H1 (cell line): Measurements from ENCODE around the gene TUBGCP2. TPM values are rescaled to one million over a fixed set of nuclear protein-coding genes. Genes with fewer than 3 reads are reported as not detected.
A peak's percentile ranks its signal among the peaks of the same experiment; 100 is the strongest.

Experiments
- CTBP2 ChIP-seq: IDR thresholded peaks from 2 replicates; pipeline ENCODE4 v1.7.0; 2011; ENCODE audit warnings: borderline replicate concordance, mild to moderate bottlenecking, moderate library complexity, mixed read lengths, low read length; ENCODE audit not compliant: insufficient read depth, insufficient read length
- RAD21 ChIP-seq, 2 experiments: IDR thresholded peaks in 1 of 2; conservative IDR thresholded peaks in 1 of 2; 2 replicates each; pipeline ENCODE4 v1.6.1; 2011; ENCODE audit warnings: low read depth in 2 of 2, low read length in 2 of 2, improper control_type of control experiment in 1 of 2, inconsistent platforms in 1 of 2, mild to moderate bottlenecking in 1 of 2, moderate library complexity in 1 of 2
- RFX5 ChIP-seq: IDR thresholded peaks from 2 replicates; pipeline ENCODE4 v1.6.1; 2011; ENCODE audit warnings: low read depth, low read length, improper control_type of control experiment, borderline replicate concordance
- YY1 ChIP-seq: IDR thresholded peaks from 2 replicates; pipeline ENCODE4 v1.6.1; 2011; ENCODE audit warnings: low read depth, mild to moderate bottlenecking, low read length
- polyA plus RNA-seq, 7 experiments: library from polyadenylated mRNA; depleted of rRNA in 3 of 7; stranded (reverse) in 5 of 7; unstranded in 2 of 7; fragments of >200 nt in 5 of 7; fragments of 200-250 nt in 2 of 7; gene quantifications; 1 replicate in 5 of 7; 2 replicates in 1 of 7; 4 replicates in 1 of 7; pipeline versions ENCODE4 v1.2.1 to v1.2.3, GENCODE V29; 2011 to 2013; ENCODE audit warnings: missing spikeins in 2 of 7, mixed read lengths in 2 of 7
- total RNA-seq: library from RNA; stranded (reverse); fragmentation: NEBNext Ultra II Directional; extraction: Animal tissue kit (Norgen Biotek cat#: 25700); gene quantifications from 2 replicates; pipeline ENCODE4 v1.2.1, GENCODE V29; 2021
- TF ChIP-seq, protein P1 (sequence below): fragments of 300-600 bp; sonication (generic); IDR thresholded peaks from 2 replicates; pipeline ENCODE4 v1.7.1; 2012; ENCODE audit warnings: low read length, moderate library complexity, mild to moderate bottlenecking, inconsistent platforms; ENCODE audit not compliant: insufficient replicate concordance
- TF ChIP-seq, protein P2 (sequence below), 3 experiments: IDR thresholded peaks; 1 replicate in 2 of 3; 2 replicates in 1 of 3; pipeline versions ENCODE4 v1.5.1 to v1.6.1; 2011; ENCODE audit warnings: low read length in 3 of 3, mild to moderate bottlenecking in 3 of 3, inconsistent platforms in 2 of 3, low read depth in 1 of 3, moderate library complexity in 1 of 3; ENCODE audit not compliant: insufficient read depth in 1 of 3; ENCODE audit errors: control extremely low read depth in 1 of 3

TUBGCP2 gene
- total and polyA plus RNA-seq, 2 of the 8 experiments (the other 6 are each of a cell fraction or from before 2014, with no cell fraction given) = 34.9 to 51.9 TPM

- TF ChIP-seq RAD21 (IDR thresholded peaks at IDR 0.05 in 1 of 2, conservative IDR thresholded peaks at IDR 0.05 in 1 of 2; ENCODE audit: low read depth in 2 of 2, low read length in 2 of 2) = peak; percentile 11 to 24
- no peak for TF ChIP-seq RFX5
- TF ChIP-seq, protein P1, sequence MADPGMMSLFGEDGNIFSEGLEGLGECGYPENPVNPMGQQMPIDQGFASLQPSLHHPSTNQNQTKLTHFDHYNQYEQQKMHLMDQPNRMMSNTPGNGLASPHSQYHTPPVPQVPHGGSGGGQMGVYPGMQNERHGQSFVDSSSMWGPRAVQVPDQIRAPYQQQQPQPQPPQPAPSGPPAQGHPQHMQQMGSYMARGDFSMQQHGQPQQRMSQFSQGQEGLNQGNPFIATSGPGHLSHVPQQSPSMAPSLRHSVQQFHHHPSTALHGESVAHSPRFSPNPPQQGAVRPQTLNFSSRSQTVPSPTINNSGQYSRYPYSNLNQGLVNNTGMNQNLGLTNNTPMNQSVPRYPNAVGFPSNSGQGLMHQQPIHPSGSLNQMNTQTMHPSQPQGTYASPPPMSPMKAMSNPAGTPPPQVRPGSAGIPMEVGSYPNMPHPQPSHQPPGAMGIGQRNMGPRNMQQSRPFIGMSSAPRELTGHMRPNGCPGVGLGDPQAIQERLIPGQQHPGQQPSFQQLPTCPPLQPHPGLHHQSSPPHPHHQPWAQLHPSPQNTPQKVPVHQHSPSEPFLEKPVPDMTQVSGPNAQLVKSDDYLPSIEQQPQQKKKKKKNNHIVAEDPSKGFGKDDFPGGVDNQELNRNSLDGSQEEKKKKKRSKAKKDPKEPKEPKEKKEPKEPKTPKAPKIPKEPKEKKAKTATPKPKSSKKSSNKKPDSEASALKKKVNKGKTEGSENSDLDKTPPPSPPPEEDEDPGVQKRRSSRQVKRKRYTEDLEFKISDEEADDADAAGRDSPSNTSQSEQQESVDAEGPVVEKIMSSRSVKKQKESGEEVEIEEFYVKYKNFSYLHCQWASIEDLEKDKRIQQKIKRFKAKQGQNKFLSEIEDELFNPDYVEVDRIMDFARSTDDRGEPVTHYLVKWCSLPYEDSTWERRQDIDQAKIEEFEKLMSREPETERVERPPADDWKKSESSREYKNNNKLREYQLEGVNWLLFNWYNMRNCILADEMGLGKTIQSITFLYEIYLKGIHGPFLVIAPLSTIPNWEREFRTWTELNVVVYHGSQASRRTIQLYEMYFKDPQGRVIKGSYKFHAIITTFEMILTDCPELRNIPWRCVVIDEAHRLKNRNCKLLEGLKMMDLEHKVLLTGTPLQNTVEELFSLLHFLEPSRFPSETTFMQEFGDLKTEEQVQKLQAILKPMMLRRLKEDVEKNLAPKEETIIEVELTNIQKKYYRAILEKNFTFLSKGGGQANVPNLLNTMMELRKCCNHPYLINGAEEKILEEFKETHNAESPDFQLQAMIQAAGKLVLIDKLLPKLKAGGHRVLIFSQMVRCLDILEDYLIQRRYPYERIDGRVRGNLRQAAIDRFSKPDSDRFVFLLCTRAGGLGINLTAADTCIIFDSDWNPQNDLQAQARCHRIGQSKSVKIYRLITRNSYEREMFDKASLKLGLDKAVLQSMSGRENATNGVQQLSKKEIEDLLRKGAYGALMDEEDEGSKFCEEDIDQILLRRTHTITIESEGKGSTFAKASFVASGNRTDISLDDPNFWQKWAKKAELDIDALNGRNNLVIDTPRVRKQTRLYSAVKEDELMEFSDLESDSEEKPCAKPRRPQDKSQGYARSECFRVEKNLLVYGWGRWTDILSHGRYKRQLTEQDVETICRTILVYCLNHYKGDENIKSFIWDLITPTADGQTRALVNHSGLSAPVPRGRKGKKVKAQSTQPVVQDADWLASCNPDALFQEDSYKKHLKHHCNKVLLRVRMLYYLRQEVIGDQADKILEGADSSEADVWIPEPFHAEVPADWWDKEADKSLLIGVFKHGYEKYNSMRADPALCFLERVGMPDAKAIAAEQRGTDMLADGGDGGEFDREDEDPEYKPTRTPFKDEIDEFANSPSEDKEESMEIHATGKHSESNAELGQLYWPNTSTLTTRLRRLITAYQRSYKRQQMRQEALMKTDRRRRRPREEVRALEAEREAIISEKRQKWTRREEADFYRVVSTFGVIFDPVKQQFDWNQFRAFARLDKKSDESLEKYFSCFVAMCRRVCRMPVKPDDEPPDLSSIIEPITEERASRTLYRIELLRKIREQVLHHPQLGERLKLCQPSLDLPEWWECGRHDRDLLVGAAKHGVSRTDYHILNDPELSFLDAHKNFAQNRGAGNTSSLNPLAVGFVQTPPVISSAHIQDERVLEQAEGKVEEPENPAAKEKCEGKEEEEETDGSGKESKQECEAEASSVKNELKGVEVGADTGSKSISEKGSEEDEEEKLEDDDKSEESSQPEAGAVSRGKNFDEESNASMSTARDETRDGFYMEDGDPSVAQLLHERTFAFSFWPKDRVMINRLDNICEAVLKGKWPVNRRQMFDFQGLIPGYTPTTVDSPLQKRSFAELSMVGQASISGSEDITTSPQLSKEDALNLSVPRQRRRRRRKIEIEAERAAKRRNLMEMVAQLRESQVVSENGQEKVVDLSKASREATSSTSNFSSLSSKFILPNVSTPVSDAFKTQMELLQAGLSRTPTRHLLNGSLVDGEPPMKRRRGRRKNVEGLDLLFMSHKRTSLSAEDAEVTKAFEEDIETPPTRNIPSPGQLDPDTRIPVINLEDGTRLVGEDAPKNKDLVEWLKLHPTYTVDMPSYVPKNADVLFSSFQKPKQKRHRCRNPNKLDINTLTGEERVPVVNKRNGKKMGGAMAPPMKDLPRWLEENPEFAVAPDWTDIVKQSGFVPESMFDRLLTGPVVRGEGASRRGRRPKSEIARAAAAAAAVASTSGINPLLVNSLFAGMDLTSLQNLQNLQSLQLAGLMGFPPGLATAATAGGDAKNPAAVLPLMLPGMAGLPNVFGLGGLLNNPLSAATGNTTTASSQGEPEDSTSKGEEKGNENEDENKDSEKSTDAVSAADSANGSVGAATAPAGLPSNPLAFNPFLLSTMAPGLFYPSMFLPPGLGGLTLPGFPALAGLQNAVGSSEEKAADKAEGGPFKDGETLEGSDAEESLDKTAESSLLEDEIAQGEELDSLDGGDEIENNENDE = no peak
- peak; percentile 74 for TF ChIP-seq CTBP2
- TF ChIP-seq, protein P2, sequence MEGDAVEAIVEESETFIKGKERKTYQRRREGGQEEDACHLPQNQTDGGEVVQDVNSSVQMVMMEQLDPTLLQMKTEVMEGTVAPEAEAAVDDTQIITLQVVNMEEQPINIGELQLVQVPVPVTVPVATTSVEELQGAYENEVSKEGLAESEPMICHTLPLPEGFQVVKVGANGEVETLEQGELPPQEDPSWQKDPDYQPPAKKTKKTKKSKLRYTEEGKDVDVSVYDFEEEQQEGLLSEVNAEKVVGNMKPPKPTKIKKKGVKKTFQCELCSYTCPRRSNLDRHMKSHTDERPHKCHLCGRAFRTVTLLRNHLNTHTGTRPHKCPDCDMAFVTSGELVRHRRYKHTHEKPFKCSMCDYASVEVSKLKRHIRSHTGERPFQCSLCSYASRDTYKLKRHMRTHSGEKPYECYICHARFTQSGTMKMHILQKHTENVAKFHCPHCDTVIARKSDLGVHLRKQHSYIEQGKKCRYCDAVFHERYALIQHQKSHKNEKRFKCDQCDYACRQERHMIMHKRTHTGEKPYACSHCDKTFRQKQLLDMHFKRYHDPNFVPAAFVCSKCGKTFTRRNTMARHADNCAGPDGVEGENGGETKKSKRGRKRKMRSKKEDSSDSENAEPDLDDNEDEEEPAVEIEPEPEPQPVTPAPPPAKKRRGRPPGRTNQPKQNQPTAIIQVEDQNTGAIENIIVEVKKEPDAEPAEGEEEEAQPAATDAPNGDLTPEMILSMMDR (IDR thresholded peaks at IDR 0.05; ENCODE audit: control extremely low read depth in 1 of 3, insufficient read depth in 1 of 3, low read depth in 1 of 3, low read length in 3 of 3) = peak in 2 of 3 experiments; percentile 10 to 21; a peak in 2 of 4 replicates
- no peak for TF ChIP-seq YY1
These were observed 51.1 kb downstream of the TUBGCP2 start (continued) for GRCh38 chr10:133257489-133258065.
